GM12878 (cell line): ENCODE results near the gene CACNA2D3.

Source experiments
- ATF3 ChIP-seq: IDR thresholded peaks from 2 replicates; pipeline ENCODE4 v1.6.1; 2011; ENCODE audit warnings: low read depth, mild to moderate bottlenecking, low read length, moderate library complexity, borderline replicate concordance; ENCODE audit errors: extremely low read depth
- CTCF ChIP-seq, 3 experiments: IDR thresholded peaks in 2 of 3; conservative IDR thresholded peaks in 1 of 3; 2 replicates each; pipeline ENCODE4 v1.5.1; 2011; ENCODE audit warnings: low read depth in 3 of 3, low read length in 3 of 3, mild to moderate bottlenecking in 3 of 3, control low read depth in 2 of 3, moderate library complexity in 2 of 3, inconsistent platforms in 1 of 3, mixed read lengths in 1 of 3; ENCODE audit not compliant: control insufficient read depth in 2 of 3, insufficient read depth in 1 of 3; ENCODE audit errors: extremely low read depth in 1 of 3
- EP300 ChIP-seq, 2 experiments: fragments of 150-350 bp in 1 of 2; IDR thresholded peaks; 2 replicates each; pipeline ENCODE4 v1.6.1; 2011 to 2012; ENCODE audit warnings: low read depth in 2 of 2, low read length in 2 of 2, borderline replicate concordance in 1 of 2, improper control_type of control experiment in 1 of 2, inconsistent platforms in 1 of 2; ENCODE audit not compliant: control insufficient read depth in 1 of 2
- MEF2A ChIP-seq: IDR thresholded peaks from 2 replicates; pipeline ENCODE4 v1.6.1; 2011; ENCODE audit warnings: low read depth, mild to moderate bottlenecking, low read length, moderate library complexity; ENCODE audit not compliant: insufficient read depth
- TF ChIP-seq, protein P1 (sequence below): fragments of 450-650 bp; IDR thresholded peaks from 2 replicates; pipeline ENCODE4 v1.6.1; 2014; ENCODE audit warnings: mild to moderate bottlenecking

DNA sequence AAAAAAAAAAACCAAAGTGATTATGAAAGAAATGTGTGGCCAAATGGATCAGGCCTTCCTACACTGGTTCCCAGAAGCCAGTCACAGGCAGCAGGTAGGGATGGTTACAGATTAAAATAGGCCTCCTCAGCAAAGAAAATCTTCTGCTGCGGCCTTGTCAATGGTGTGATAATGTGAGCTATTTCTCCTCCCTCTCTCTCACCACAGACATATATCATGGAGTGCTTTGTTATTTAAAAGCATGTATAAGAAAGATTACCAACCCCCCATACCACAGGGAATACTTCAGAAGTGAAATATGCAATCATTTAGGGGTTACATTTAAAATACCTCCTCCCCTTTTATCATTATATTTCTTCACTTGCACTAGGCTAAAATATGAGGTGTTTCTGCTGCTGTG lies 837.7 kb downstream of the CACNA2D3 start:
- no peak for TF ChIP-seq EP300 (IDR thresholded peaks at IDR 0.05; ENCODE audit: borderline replicate concordance in 1 of 2, control insufficient read depth in 1 of 2, low read depth in 2 of 2, low read length in 2 of 2)
- TF ChIP-seq CTCF (IDR thresholded peaks at IDR 0.05 in 2 of 3, conservative IDR thresholded peaks at IDR 0.05 in 1 of 3; ENCODE audit: control insufficient read depth in 2 of 3, extremely low read depth in 1 of 3, insufficient read depth in 1 of 3, low read depth in 3 of 3, low read length in 3 of 3) = no peak
- no peak for TF ChIP-seq ATF3
- TF ChIP-seq, protein P1, sequence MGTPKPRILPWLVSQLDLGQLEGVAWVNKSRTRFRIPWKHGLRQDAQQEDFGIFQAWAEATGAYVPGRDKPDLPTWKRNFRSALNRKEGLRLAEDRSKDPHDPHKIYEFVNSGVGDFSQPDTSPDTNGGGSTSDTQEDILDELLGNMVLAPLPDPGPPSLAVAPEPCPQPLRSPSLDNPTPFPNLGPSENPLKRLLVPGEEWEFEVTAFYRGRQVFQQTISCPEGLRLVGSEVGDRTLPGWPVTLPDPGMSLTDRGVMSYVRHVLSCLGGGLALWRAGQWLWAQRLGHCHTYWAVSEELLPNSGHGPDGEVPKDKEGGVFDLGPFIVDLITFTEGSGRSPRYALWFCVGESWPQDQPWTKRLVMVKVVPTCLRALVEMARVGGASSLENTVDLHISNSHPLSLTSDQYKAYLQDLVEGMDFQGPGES = no peak
- no peak for TF ChIP-seq MEF2A
